Measurements from ENCODE around the gene FBXL4.

The FBXL4 gene

DNA sequence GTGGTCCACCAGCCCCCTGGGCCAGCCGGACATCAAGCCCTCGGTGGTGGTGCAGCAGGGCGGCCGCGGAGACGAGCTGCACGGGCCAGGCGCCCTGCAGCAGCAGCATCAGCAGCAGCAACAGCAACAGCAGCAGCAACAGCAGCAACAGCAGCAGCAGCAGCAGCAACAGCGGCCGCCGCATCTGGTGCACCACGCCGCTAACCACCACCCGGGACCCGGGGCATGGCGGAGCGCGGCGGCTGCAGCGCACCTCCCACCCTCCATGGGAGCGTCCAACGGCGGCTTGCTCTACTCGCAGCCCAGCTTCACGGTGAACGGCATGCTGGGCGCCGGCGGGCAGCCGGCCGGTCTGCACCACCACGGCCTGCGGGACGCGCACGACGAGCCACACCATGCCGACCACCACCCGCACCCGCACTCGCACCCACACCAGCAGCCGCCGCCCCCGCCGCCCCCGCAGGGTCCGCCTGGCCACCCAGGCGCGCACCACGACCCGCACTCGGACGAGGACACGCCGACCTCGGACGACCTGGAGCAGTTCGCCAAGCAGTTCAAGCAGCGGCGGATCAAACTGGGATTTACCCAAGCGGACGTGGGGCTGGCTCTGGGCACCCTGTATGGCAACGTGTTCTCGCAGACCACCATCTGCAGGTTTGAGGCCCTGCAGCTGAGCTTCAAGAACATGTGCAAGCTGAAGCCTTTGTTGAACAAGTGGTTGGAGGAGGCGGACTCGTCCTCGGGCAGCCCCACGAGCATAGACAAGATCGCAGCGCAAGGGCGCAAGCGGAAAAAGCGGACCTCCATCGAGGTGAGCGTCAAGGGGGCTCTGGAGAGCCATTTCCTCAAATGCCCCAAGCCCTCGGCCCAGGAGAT lies 112.4 kb downstream of the FBXL4 start:
- Mint-ChIP-seq H3K9me3 (no peaks in the 10 kb centered on the region), H3K4me1 (peaks cover 75% of the 10 kb centered on the region), H3K4me3 (peak overlapping the region; percentile 87), H3K36me3 (ENCODE audit: low read depth) (no peaks in the 10 kb centered on the region), H3K27ac (peak overlapping the region; percentile 69), H3K27me3 (ENCODE audit: low read depth, poor library complexity) (peaks cover 90% of the 10 kb centered on the region)
- peak; percentile 61 for DNase-seq
- TF ChIP-seq CTCF (IDR thresholded peaks at IDR 0.05) = no peak

DNA sequence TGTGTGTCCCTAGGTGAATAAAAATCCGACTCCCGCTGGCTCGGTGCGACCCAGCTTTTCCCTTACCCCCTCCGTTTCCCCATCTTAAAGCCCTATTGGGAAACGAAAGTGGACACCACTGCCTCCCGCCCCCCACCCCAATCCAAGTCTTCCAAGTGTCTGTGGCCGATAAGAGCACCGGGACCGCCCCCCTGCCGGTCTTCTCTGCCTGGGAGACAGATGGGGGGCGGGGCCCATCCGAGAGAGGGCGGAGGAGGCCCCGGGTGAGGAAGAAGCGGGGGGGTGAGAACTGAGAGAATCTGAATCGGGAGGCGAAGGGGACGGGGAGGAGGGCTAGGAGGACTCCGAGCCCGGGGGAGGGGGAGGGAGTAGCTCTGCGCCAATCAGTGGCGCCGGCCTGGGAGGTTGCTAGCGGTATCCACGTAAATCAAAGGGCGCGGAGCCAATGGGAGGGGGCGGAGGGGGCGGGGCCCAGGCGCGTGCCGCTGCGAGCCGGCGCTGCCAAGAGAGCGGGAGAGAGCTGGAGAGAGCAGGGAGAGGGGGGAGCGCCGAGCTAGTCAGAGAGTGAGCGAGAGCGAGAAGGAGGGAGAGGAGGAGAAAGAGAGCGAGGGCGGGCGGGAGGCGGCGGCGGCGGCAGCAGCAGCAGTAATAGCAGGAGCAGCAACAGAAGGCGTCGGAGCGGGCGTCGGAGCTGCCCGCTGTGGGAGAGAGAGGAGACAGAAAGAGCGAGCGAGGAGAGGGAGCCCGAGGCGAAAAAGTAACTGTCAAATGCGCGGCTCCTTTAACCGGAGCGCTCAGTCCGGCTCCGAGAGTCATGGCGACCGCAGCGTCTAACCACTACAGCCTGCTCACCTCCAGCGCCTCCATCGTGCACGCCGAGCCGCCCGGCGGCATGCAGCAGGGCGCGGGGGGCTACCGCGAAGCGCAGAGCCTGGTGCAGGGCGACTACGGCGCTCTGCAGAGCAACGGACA lies 113.4 kb downstream of the FBXL4 start, which contains the start of gene POU3F2:
TSS of gene POU3F2 (plus strand) at position 515 of the 972 bp plus-strand sequence. CDS start at position 815, 300 bp downstream.
- peaks cover 90% of the 10 kb centered on the region for H3K27me3 Mint-ChIP-seq (ENCODE audit: low read depth, poor library complexity)

GRCh38 chr6:98833307-98834059 lies 114.3 kb downstream of the FBXL4 start:
- Mint-ChIP-seq H3K36me3 (ENCODE audit: low read depth) (no peaks in the 10 kb centered on the region), H3K4me3 (peak overlapping the region; percentile 83), H3K9me3 (no peaks in the 10 kb centered on the region), H3K27ac (no peak overlapping the region), H3K27me3 (ENCODE audit: low read depth, poor library complexity) (peaks cover 90% of the 10 kb centered on the region), H3K4me1 (peaks cover 78% of the 10 kb centered on the region)
- no peak for TF ChIP-seq CTCF (IDR thresholded peaks at IDR 0.05)
- DNase-seq = no peak

More for the DNA sequence above, 113.4 kb downstream of the FBXL4 start, which contains the start of gene POU3F2:
- Mint-ChIP-seq H3K4me3 (peak within 1 kb of the TSS; percentile 87), H3K4me1 (peaks cover 70% of the 10 kb centered on the region), H3K27ac (no peak within 1 kb of the TSS), H3K9me3 (no peaks in the 10 kb centered on the region), H3K36me3 (ENCODE audit: low read depth) (no peaks in the 10 kb centered on the region)
- no peak for TF ChIP-seq CTCF (IDR thresholded peaks at IDR 0.05)
- DNase-seq = peak; percentile 94

DNA sequence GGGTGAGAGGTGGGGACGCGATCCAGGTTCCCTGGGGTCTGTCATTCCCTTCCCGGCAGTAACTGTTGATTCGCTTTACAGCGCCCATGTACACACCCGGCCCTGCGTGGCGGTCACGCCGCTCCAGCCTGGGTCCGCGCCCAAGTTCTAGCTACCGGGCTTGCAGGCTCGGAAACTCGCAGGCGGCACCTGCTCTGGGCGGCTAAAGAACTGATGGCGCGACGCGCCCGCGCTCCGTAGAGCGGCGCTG lies 114.8 kb downstream of the FBXL4 start:
- no peaks in the 10 kb centered on the region for H3K36me3 Mint-ChIP-seq (ENCODE audit: low read depth)
- H3K4me3 Mint-ChIP-seq = peak overlapping the region; percentile 83
- no peak for TF ChIP-seq CTCF (IDR thresholded peaks at IDR 0.05)
- H3K27me3 Mint-ChIP-seq (ENCODE audit: low read depth, poor library complexity) = peaks cover 90% of the 10 kb centered on the region
- H3K4me1 Mint-ChIP-seq = peaks cover 78% of the 10 kb centered on the region
- no peaks in the 10 kb centered on the region for H3K9me3 Mint-ChIP-seq
- DNase-seq = peak; percentile 55
- H3K27ac Mint-ChIP-seq = no peak overlapping the region

GRCh38 chr6:98832284-98833056 lies 115.3 kb downstream of the FBXL4 start:
- Mint-ChIP-seq H3K4me3 (peak overlapping the region; percentile 83), H3K36me3 (ENCODE audit: low read depth) (no peaks in the 10 kb centered on the region), H3K4me1 (peaks cover 75% of the 10 kb centered on the region), H3K27ac (no peak overlapping the region), H3K27me3 (ENCODE audit: low read depth, poor library complexity) (peaks cover 90% of the 10 kb centered on the region), H3K9me3 (no peaks in the 10 kb centered on the region)
- peak; percentile 58 for DNase-seq
- no peak for TF ChIP-seq CTCF (IDR thresholded peaks at IDR 0.05)
